ENCODE data around the gene EVI5. TPM values are rescaled to one million over a fixed set of nuclear protein-coding genes. Genes with fewer than 3 reads are reported as not detected.

The EVI5 gene
- polyA plus RNA-seq (7.5 and 8.5 TPM in 2 replicates), polyA minus RNA-seq (37.5 and 40.5 TPM in 2 replicates)

- TF ChIP-seq TAF1 (IDR thresholded peaks at IDR 0.05; ENCODE audit: low read depth): peak; percentile 27
- peak; percentile 57 for TF ChIP-seq MXI1 (conservative IDR thresholded peaks at IDR 0.05; ENCODE audit: poor library complexity, severe bottlenecking)
- TF ChIP-seq REST (IDR thresholded peaks at IDR 0.05; ENCODE audit: borderline replicate concordance): peak; percentile 18
- peak; percentile 58 for TF ChIP-seq POLR2AphosphoS5 (IDR thresholded peaks at IDR 0.05)
- no peak for TF ChIP-seq RAD21 (conservative IDR thresholded peaks at IDR 0.05)
- TF ChIP-seq EZH2 (IDR thresholded peaks at IDR 0.05; ENCODE audit: borderline replicate concordance, insufficient read depth, low read length, poor library complexity, severe bottlenecking): no peak
- no peak for TF ChIP-seq SMC3 (conservative IDR thresholded peaks at IDR 0.05; ENCODE audit: poor library complexity)
- TF ChIP-seq EP300 (conservative IDR thresholded peaks at IDR 0.05; ENCODE audit: poor library complexity, severe bottlenecking): no peak
- TF ChIP-seq CTCF (IDR thresholded peaks at IDR 0.05; ENCODE audit: poor library complexity, severe bottlenecking): peak; percentile 61
- H3K27me3 ChIP-seq (ENCODE audit: insufficient read depth, low read depth, low read length): no peaks in the 10 kb centered on the region
- peak within 1 kb of the TSS; percentile 65 for H3K27ac ChIP-seq (ENCODE audit: low read length)
- no peaks in the 10 kb centered on the region for H3K9me3 ChIP-seq (ENCODE audit: low read length)
- H3K9ac ChIP-seq (ENCODE audit: low read length): peak within 1 kb of the TSS; percentile 72
- no peaks in the 10 kb centered on the region for H3F3A ChIP-seq (ENCODE audit: insufficient read depth, low read length, poor library complexity, severe bottlenecking)
- no peaks in the 10 kb centered on the region for H3K36me3 ChIP-seq (ENCODE audit: insufficient read depth, low read length)
- peak within 1 kb of the TSS; percentile 98 for H3K4me3 ChIP-seq (ENCODE audit: low read length)
- H3K4me2 ChIP-seq (ENCODE audit: low read length): peak within 1 kb of the TSS; percentile 66
- H3K9me2 ChIP-seq (ENCODE audit: insufficient read depth, low read length): no peaks in the 10 kb centered on the region
- H2AFZ ChIP-seq (ENCODE audit: low read depth, low read length): peak within 1 kb of the TSS; percentile 90
- peaks cover 10% of the 10 kb centered on the region for H3K79me2 ChIP-seq (replicated peaks; ENCODE audit: insufficient read depth, low read length)
- H4K20me1 ChIP-seq (ENCODE audit: insufficient read depth): no peaks in the 10 kb centered on the region
Observed at GRCh38 chr1:92784639-92785500, at the start of gene EVI5. Gene EVI5 (minus strand): TSS chr1:92785108. CDS start chr1:92736546, 48,562 bp downstream.

- no peak overlapping the region for H3K9ac ChIP-seq (ENCODE audit: low read length)
- peaks cover 29% of the 10 kb centered on the region for H4K20me1 ChIP-seq (ENCODE audit: insufficient read depth)
- peak overlapping the region; percentile 93 for H3K4me3 ChIP-seq (ENCODE audit: low read length)
Observed at GRCh38 chr1:92834617-92835016, 49.7 kb upstream of the EVI5 start.

More at GRCh38 chr1:92834617-92835016, 49.7 kb upstream of the EVI5 start:
- H3K4me2 ChIP-seq (ENCODE audit: low read length): no peak overlapping the region
- no peak overlapping the region for H2AFZ ChIP-seq (ENCODE audit: low read depth, low read length)
- H3K27me3 ChIP-seq (ENCODE audit: insufficient read depth, low read depth, low read length): no peaks in the 10 kb centered on the region
- H3K79me2 ChIP-seq (replicated peaks; ENCODE audit: insufficient read depth, low read length): peaks cover 72% of the 10 kb centered on the region
- no peak overlapping the region for H3K27ac ChIP-seq (ENCODE audit: low read length)
- no peaks in the 10 kb centered on the region for H3K36me3 ChIP-seq (ENCODE audit: insufficient read depth, low read length)
- H3K9me3 ChIP-seq (ENCODE audit: low read length): no peaks in the 10 kb centered on the region
- no peaks in the 10 kb centered on the region for H3K9me2 ChIP-seq (ENCODE audit: insufficient read depth, low read length)
- TF ChIP-seq RAD21 (conservative IDR thresholded peaks at IDR 0.05): no peak
- TF ChIP-seq POLR2AphosphoS5 (IDR thresholded peaks at IDR 0.05): no peak
- no peak for TF ChIP-seq MXI1 (conservative IDR thresholded peaks at IDR 0.05; ENCODE audit: poor library complexity, severe bottlenecking)
- TF ChIP-seq EZH2 (IDR thresholded peaks at IDR 0.05; ENCODE audit: borderline replicate concordance, insufficient read depth, low read length, poor library complexity, severe bottlenecking): no peak
- TF ChIP-seq SMC3 (conservative IDR thresholded peaks at IDR 0.05; ENCODE audit: poor library complexity): no peak
- no peak for TF ChIP-seq CTCF (IDR thresholded peaks at IDR 0.05; ENCODE audit: poor library complexity, severe bottlenecking)
- no peak for TF ChIP-seq EP300 (conservative IDR thresholded peaks at IDR 0.05; ENCODE audit: poor library complexity, severe bottlenecking)
- no peak for TF ChIP-seq TAF1 (IDR thresholded peaks at IDR 0.05; ENCODE audit: low read depth)
- TF ChIP-seq REST (IDR thresholded peaks at IDR 0.05; ENCODE audit: borderline replicate concordance): no peak
- no peaks in the 10 kb centered on the region for H3F3A ChIP-seq (ENCODE audit: insufficient read depth, low read length, poor library complexity, severe bottlenecking)
